Measurements from ENCODE around the gene FBXL15. TPM values are rescaled to one million over a fixed set of nuclear protein-coding genes. Genes with fewer than 3 reads are reported as not detected.
A peak's percentile ranks its signal among the peaks of the same experiment; 100 is the strongest.

FBXL15 gene
- total and polyA plus RNA-seq, 2 experiments from 2014 or later, result 17.7 to 23.1 TPM

GRCh38 chr10:102396730-102397151 is 23.9 kb upstream of the FBXL15 start:
- H3K4me1 ChIP-seq (ENCODE audit: insufficient read depth), result peaks cover 17% of the 10 kb centered on the region
- H3K27ac ChIP-seq, result no peak overlapping the region
- no peak overlapping the region for H2AFZ ChIP-seq
- TF ChIP-seq EZH2phosphoT487 (IDR thresholded peaks at IDR 0.05; ENCODE audit: insufficient read depth, low read depth), result no peak
- no peak for TF ChIP-seq EZH2 (IDR thresholded peaks at IDR 0.05; ENCODE audit: insufficient read depth, poor library complexity, severe bottlenecking)
- no peaks in the 10 kb centered on the region for H3K9me3 ChIP-seq (ENCODE audit: low read depth)
- in situ Hi-C loops (cut with MboI), result no loop called here
- peak overlapping the region; percentile 86 for H3K4me2 ChIP-seq (ENCODE audit: unreplicated experiment)
- peak overlapping the region; percentile 87 for H3K4me3 ChIP-seq
- H4K20me1 ChIP-seq (ENCODE audit: insufficient read depth), result no peaks in the 10 kb centered on the region
- H3K27me3 ChIP-seq (replicated peaks; ENCODE audit: insufficient read depth), result no peaks in the 10 kb centered on the region
- no peaks in the 10 kb centered on the region for H3K9me2 ChIP-seq (ENCODE audit: insufficient read depth)
- 86 to 89% methylated on average over 12 of the region's 12 CpGs for WGBS, 2 experiments (ENCODE audit: low coverage in 1 of 2, low lambda C conversion rate in 2 of 2, missing lambda C conversion rate in 2 of 2)
- DNase-seq, result no peak
- H3K9ac ChIP-seq, result peak overlapping the region; percentile 88; the same call in 1 of the 2 replicates
- H3F3A ChIP-seq (ENCODE audit: insufficient read depth), result 0 out of 2 replicates have a peak, but pooled peaks cover 7% of the 10 kb centered on the region
- no peaks in the 10 kb centered on the region for H3K36me3 ChIP-seq (ENCODE audit: low read depth)
- peaks cover 14% of the 10 kb centered on the region for H3K79me2 ChIP-seq (ENCODE audit: insufficient read depth)

DNA sequence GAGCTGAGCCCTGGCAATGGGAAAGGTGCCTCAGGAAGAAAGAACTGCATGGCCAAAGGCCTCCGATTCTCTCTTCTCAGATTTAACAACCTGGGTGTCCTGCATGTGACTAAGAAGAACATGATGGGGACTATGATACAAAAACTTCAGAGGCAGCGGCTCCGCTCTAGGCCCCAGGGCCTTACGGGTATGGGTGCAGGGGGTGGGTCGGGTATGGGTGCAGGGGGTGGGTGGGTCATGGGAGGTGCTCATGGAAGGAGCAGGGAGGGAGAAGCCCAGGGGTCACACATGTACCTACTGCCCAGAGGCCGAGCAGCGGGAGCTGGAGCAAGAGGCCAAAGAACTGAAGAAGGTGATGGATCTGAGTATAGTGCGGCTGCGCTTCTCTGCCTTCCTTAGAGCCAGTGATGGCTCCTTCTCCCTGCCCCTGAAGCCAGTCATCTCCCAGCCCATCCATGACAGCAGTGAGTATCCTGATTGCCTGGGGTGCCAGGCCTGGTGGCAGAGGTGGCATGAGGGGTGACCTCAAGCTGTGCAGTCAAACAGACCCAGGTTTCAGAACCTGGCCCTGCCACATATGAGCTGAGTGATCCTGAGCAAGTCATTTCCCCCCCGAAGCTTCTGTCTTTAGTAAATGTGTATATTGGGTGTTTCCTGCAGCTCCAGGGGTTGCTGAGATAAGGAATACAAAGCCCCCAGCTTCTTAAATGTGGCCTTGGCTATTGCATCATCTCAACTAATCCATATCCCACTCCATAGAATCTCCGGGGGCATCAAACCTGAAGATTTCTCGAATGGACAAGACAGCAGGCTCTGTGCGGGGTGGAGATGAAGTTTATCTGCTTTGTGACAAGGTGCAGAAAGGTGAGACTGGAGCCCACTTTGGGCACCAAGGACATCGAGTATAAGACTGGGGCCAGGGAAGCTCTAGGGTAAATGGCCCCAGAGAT is 23.1 kb upstream of the FBXL15 start:
- Histone ChIP-seq H3K36me3 (ENCODE audit: low read depth) (no peaks in the 10 kb centered on the region), H4K20me1 (ENCODE audit: insufficient read depth) (no peaks in the 10 kb centered on the region), H3K4me2 (ENCODE audit: unreplicated experiment) (no peak overlapping the region), H3K9me3 (ENCODE audit: low read depth) (no peaks in the 10 kb centered on the region), H3K9ac (no peak overlapping the region), H3K79me2 (ENCODE audit: insufficient read depth) (peaks cover 14% of the 10 kb centered on the region), H3K4me1 (ENCODE audit: insufficient read depth) (peaks cover 20% of the 10 kb centered on the region), H2AFZ (no peak overlapping the region), H3F3A (ENCODE audit: insufficient read depth) (0 out of 2 replicates have a peak, but pooled peaks cover 6% of the 10 kb centered on the region), H3K4me3 (no peak overlapping the region), H3K27ac (no peak overlapping the region), H3K9me2 (ENCODE audit: insufficient read depth) (no peaks in the 10 kb centered on the region), H3K27me3 (replicated peaks; ENCODE audit: insufficient read depth) (no peaks in the 10 kb centered on the region)
- 87 to 92% methylated on average over 13 to 14 of the region's 14 CpGs for WGBS, 2 experiments (ENCODE audit: low coverage in 1 of 2, low lambda C conversion rate in 2 of 2, missing lambda C conversion rate in 2 of 2)
- in situ Hi-C loops (cut with MboI), result no loop called here
- no peak for DNase-seq
- TF ChIP-seq EZH2 (IDR thresholded peaks at IDR 0.05; ENCODE audit: insufficient read depth, poor library complexity, severe bottlenecking) (no peak), EZH2phosphoT487 (IDR thresholded peaks at IDR 0.05; ENCODE audit: insufficient read depth, low read depth) (no peak)

DNA sequence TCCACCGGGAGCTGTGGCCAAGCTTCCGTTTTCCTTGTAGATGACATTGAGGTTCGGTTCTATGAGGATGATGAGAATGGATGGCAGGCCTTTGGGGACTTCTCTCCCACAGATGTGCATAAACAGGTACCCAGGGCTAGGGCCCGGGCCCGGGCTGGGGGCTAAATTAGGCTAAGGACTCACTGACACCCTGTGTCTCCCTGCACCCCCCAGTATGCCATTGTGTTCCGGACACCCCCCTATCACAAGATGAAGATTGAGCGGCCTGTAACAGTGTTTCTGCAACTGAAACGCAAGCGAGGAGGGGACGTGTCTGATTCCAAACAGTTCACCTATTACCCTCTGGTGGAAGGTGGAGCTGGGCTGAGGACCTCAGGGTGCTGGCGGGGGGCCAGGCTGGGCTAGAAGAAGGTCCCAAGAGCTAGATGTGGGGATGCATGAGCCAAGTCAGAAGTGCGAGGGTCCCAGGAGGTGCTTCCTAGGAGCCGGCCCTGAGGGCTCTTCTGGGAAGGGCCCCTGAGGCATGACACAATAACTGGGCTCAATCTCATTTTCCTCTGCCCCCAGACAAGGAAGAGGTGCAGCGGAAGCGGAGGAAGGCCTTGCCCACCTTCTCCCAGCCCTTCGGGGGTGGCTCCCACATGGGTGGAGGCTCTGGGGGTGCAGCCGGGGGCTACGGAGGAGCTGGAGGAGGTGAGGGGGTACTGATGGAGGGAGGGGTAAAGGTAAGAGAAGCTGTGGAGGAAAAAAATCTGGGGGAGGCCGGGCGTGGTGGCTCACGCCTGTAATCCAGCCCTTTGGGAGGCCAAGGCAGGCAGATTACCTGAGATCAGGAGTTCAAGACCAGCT is 22.2 kb upstream of the FBXL15 start:
- Histone ChIP-seq H3K4me1 (ENCODE audit: insufficient read depth) (peaks cover 19% of the 10 kb centered on the region), H4K20me1 (ENCODE audit: insufficient read depth) (no peaks in the 10 kb centered on the region), H3F3A (ENCODE audit: insufficient read depth) (0 out of 2 replicates have a peak, but pooled peaks cover 4% of the 10 kb centered on the region), H2AFZ (no peak overlapping the region), H3K9ac (peak overlapping the region; percentile 71), H3K4me2 (ENCODE audit: unreplicated experiment) (no peak overlapping the region), H3K9me2 (ENCODE audit: insufficient read depth) (no peaks in the 10 kb centered on the region), H3K27ac (no peak overlapping the region), H3K36me3 (ENCODE audit: low read depth) (no peaks in the 10 kb centered on the region), H3K4me3 (peak overlapping the region; percentile 73), H3K9me3 (ENCODE audit: low read depth) (no peaks in the 10 kb centered on the region), H3K27me3 (replicated peaks; ENCODE audit: insufficient read depth) (no peaks in the 10 kb centered on the region), H3K79me2 (ENCODE audit: insufficient read depth) (peaks cover 14% of the 10 kb centered on the region)
- TF ChIP-seq EZH2phosphoT487 (IDR thresholded peaks at IDR 0.05; ENCODE audit: insufficient read depth, low read depth) (no peak), EZH2 (IDR thresholded peaks at IDR 0.05; ENCODE audit: insufficient read depth, poor library complexity, severe bottlenecking) (no peak)
- in situ Hi-C loops (cut with MboI), result no loop called here
- no peak for DNase-seq
- WGBS, 2 experiments (ENCODE audit: low coverage in 1 of 2, low lambda C conversion rate in 2 of 2, missing lambda C conversion rate in 2 of 2), result 83 to 91% methylated on average over 20 to 21 of the region's 21 CpGs
